GM13976 (cell line): ENCODE measurements around the gene TPRN.

Experiments
- DNase-seq: peaks from one replicate; pipeline ENCODE4 v3.0.0; 2012; ENCODE audit warnings: low spot score
- in situ Hi-C: fragments of 300-500 bp; cut with MboI; formaldehyde crosslinking; loops from one replicate; pipeline ENCODE4 v1.12.0; 2022; ENCODE audit warnings: low sequenced_read_pairs, mixed read lengths, inconsistent platforms; ENCODE audit not compliant: unreplicated experiment
- TF ChIP-seq, protein P1 (sequence below): IDR thresholded peaks from 2 replicates; pipeline ENCODE4 v1.5.1; 2012; ENCODE audit warnings: borderline replicate concordance, mild to moderate bottlenecking; ENCODE audit not compliant: insufficient read depth; ENCODE audit errors: extremely low read depth, missing control alignments, control extremely low read depth

Gene TPRN

DNA sequence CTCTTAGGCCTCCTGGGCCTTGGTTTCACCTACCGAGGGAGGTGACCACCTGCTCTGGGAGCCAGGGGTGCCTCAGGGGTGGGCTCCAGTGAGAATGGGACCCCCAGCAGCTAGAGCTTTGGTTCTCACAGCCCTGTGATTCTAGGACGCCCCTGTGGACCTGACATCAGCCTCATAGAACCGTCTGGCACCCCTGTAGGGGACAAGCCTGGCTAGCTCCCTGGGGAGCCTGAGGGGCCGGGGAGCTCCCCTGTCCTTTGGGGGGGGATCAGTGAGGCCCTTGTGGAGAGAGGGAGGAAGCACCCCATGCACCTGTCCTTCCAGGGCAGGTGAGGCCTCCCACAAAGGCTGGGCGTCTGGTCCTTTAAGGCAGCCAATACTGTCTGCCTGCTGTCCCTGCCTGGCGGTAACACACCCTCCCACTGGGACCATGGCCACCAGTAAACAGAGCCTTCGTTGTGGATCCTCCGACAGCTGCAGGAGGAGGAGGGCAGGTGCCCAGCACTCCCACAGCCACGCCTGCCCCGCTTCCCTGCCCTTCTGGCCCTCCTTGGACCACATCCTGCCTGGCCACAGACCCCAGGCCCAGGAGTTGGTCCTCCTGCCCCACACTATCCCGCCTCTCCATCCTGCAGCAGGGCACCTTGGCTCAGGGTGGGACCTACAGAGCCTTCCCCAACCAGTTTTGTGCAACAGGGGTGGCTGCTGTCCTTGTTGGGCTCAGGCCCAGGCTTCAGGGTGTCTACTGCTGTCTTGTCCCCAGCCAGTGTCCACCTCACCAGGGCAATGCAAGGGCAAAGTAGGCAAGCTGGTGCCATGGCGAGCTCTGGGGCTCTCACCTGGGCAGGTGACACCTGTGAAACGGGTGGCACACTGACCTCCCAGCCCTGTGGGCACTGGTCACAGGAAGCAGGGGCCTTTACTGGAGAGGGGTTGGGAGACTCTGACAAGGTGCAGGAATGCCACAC lies 37.5 kb upstream of the TPRN start:
- DNase-seq: no peak
- in situ Hi-C loops: no loop called here
- TF ChIP-seq, protein P1, sequence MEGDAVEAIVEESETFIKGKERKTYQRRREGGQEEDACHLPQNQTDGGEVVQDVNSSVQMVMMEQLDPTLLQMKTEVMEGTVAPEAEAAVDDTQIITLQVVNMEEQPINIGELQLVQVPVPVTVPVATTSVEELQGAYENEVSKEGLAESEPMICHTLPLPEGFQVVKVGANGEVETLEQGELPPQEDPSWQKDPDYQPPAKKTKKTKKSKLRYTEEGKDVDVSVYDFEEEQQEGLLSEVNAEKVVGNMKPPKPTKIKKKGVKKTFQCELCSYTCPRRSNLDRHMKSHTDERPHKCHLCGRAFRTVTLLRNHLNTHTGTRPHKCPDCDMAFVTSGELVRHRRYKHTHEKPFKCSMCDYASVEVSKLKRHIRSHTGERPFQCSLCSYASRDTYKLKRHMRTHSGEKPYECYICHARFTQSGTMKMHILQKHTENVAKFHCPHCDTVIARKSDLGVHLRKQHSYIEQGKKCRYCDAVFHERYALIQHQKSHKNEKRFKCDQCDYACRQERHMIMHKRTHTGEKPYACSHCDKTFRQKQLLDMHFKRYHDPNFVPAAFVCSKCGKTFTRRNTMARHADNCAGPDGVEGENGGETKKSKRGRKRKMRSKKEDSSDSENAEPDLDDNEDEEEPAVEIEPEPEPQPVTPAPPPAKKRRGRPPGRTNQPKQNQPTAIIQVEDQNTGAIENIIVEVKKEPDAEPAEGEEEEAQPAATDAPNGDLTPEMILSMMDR: no peak

- no peak for DNase-seq
- TF ChIP-seq, protein P1: no peak
- in situ Hi-C loops: no loop called here
Observed at GRCh38 chr9:137236936-137237421, 36.4 kb upstream of the TPRN start.

DNA sequence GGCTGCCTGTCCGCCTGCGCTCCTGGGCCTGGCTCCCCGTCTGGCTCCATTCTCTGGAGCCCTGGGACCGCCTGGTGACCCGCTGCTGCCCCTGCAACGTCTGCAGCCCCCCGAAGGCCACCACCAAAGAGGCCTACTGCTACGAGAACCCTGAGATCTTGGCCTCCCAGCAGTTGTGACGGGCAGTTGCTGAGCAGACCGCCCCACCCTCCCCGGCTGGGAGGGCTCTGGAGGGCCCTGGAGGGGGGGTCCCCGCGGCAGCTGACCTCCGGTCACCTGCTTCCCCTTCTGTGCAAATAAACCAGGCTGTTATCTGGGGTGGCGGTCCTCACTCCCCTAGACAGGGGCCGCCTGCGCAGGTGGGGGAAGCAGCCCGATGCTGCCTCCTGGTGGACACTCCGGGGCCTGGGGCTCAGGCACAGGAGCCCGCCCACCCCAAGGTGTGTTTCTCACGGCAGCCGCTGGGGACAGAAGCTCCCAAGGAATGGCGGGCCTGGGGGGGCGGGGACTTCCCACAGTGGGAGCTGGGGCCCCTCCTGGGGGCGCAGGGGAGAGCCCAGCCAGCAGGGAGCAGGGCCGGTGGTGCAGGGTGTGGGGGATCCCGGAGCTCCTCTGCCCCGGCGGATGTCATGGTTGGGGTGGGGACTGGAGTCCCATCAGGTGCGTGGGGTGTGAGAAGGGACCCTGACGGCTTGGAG lies 35.8 kb upstream of the TPRN start:
- TF ChIP-seq, protein P1: peak; percentile 100
- in situ Hi-C loops: no loop called here
- DNase-seq: peak; percentile 97

- DNase-seq: no peak
- TF ChIP-seq, protein P1: no peak
- in situ Hi-C loops: no loop called here
Observed at GRCh38 chr9:137235424-137236237, 35.1 kb upstream of the TPRN start.

DNA sequence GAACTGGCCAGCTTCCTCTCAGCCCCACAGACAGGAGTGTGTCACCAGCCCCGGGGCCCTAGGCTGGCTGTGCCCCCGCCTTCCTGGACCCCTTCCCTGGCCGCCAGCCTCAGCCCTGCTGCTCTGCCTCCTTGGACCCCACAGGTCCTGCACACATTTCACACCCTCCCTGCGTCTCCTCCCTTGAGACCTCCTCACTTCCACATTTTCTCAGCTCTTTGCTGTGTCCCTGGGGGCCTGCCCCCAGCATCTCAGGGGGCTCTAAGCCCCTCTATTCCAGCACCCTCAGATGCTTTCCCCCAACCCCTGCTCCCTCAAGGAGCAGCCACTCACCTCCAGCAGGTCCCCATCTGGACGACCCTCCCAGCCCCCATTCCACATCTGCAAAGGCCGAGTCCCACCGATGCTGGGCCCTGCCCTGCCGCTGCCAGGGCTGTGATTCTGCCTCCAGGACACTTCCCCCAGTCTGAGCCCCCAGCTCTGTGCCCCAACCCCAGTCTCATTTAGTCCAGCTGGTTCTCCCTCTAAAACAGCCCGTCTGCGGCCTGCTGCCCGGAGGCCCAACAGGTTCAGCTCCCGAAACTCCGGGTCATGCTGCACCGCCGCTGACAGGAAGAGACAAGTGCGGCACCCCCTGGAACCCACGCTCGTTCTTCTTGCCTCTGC lies 34.4 kb upstream of the TPRN start:
- DNase-seq: no peak
- TF ChIP-seq, protein P1: no peak
- in situ Hi-C loops: no loop called here
